ENCODE data around the gene KCND3.

The KCND3 gene

DNA sequence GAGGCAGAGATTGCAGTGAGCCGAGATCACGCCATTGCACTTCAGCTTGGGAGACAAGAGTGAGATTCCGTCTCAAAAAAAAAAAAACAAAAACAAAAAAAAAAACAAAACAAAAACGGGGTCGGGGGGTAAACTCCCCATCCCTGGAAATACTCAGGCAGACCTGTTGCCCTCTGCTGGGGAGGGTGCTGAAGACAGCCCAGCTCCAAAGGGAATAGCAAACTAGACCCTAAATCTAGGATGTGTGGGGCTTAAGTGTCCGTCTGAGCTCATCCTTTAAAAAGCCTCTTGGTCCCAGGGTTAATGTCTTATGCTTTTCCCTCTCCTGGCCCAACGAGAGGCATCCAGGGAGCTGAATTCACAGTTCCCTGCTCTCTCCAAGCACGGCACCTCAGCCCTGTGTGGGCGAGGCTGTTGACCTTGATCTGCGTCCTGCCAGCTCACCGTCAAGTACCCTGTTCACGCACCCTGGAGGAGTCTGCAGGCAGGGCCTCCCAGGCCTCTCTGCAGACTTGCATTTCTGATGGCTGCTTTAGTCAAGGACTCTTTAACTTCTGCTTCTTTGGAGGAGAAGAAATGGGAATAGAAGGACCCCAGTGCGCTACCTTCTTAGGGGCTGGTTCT lies 22.3 kb downstream of the KCND3 start:
- no peak overlapping the region for H3K4me3 ChIP-seq (ENCODE audit: low read depth, low read length)
- peak; percentile 1 for TF ChIP-seq CTCF (IDR thresholded peaks at IDR 0.05; ENCODE audit: low read depth, low read length)
- TF ChIP-seq, protein P1, sequence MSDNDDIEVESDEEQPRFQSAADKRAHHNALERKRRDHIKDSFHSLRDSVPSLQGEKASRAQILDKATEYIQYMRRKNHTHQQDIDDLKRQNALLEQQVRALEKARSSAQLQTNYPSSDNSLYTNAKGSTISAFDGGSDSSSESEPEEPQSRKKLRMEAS (IDR thresholded peaks at IDR 0.05; ENCODE audit: low read depth, low read length): no peak
- no peak for DNase-seq (ENCODE audit: low read depth)

DNA sequence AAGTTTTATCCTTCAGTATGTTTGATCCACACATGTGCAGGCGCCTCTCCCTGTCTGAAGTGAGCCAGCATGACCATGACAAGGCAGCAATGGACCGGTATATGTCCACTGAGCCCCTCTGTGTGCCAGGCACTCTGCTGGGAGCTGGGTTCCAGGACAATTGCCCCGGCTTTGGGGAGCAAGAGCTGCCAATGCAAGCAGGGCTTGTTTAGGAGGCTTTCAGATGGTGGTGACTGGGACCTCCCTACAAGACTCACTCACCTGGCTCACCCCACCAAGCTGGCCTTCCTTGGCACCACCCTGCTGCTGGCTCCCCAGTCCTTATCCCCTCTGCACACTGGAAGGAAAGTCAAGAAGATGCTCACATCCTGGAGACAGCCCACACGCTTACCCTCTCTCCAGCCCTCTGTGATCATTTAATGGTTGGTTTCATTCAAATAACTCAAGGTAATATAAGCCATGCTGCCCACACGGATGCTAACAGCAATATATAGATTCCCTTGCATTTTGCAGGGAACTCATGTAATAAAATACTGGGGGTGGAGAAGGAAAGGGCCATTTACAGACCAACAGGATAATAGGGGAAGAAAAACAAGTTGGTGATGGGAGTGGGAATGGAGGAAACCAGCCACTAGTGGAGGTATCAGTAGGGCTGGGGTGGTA lies 23.6 kb downstream of the KCND3 start:
- DNase-seq (ENCODE audit: low read depth): no peak
- H3K4me3 ChIP-seq (ENCODE audit: low read depth, low read length): no peak overlapping the region
- TF ChIP-seq POLR2A (IDR thresholded peaks at IDR 0.05; ENCODE audit: extremely low read depth, insufficient read length) (no peak), MYC (IDR thresholded peaks at IDR 0.05; ENCODE audit: low read depth, low read length) (no peak), CTCF (IDR thresholded peaks at IDR 0.05; ENCODE audit: low read depth, low read length) (no peak)
- TF ChIP-seq, protein P1 (IDR thresholded peaks at IDR 0.05; ENCODE audit: low read depth, low read length): no peak

DNA sequence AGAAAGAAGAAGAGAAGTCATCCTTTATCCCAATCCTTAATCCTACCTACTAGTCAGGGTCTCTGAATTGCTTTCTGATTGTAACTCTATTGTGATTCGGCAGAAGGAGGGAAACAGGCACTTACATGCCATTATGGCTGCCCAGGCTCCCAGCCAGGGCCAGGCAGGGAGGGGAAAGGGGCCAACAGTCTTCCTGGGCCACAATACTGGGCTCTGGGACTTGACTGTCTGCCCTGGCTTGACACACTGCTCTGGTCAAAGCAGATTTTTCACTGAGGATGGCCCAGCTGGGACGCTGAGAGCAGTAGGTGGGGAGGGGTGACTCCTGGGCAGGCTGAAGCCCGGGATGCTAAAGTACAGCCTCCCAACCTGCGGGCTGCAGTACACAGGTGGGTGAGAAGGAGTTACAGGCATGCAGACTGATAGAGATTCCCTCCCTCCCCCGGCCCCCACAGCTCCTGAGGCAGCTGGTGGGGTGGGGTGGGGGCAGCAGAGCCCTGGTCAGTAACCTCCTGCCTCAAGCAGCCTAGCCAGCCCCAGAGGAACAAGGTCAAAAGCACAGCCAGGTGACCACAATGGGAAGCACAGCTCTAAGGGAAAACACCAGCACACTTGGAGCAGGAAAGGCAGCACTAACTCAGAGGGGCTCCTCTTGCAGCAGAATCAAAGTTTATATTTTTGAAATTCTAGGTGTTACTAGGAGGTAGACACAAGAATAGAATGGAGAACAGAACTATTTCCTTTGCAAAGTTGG lies 25.3 kb downstream of the KCND3 start:
- TF ChIP-seq MYC (IDR thresholded peaks at IDR 0.05; ENCODE audit: low read depth, low read length): no peak
- TF ChIP-seq POLR2A (IDR thresholded peaks at IDR 0.05; ENCODE audit: extremely low read depth, insufficient read length): no peak
- TF ChIP-seq, protein P1 (IDR thresholded peaks at IDR 0.05; ENCODE audit: low read depth, low read length): no peak
- no peak for TF ChIP-seq CTCF (IDR thresholded peaks at IDR 0.05; ENCODE audit: low read depth, low read length)
- DNase-seq (ENCODE audit: low read depth): no peak
- no peak overlapping the region for H3K4me3 ChIP-seq (ENCODE audit: low read depth, low read length)

DNA sequence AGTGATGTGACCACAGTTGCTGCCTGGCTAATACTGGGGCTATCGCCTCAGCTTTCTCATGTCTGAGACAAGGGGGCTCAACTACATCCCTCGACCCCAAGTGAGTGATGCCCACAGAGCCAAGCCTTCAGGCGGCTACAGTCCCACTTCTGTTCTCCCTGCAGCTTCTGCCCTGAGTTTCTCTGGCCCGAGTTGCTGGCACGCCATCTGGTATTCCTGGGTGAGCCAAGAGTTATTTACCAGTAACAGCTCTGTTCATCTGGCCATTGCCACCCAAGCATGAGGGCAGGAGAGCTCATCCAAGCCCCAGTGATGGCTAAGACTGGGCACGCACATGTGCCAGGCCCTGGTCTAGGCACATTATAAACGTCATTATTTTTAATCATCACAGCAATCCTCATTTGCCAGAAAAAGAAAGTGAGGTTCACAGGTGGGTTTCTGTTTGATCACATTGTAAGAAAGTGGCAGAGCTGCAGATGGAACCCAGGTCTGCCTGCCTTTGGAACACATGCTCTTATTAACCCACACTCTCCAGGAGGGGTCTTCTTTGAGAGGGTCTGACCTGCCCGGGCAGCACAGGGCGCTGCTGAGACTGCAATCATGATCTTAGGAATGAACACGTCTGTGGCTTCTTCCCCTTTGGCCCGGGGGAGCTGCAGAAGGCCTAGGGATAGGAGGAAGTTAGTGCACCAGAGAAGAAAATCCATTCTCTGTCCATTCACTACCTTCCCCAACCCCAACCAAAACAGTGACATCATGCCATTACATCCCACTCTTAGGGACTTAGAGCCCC lies 27.5 kb downstream of the KCND3 start:
- no peak for TF ChIP-seq CTCF (IDR thresholded peaks at IDR 0.05; ENCODE audit: low read depth, low read length)
- no peak for TF ChIP-seq MYC (IDR thresholded peaks at IDR 0.05; ENCODE audit: low read depth, low read length)
- TF ChIP-seq, protein P1 (IDR thresholded peaks at IDR 0.05; ENCODE audit: low read depth, low read length): no peak
- no peak for TF ChIP-seq POLR2A (IDR thresholded peaks at IDR 0.05; ENCODE audit: extremely low read depth, insufficient read length)
- no peak for DNase-seq (ENCODE audit: low read depth)
- no peak overlapping the region for H3K4me3 ChIP-seq (ENCODE audit: low read depth, low read length)

- no peak for DNase-seq (ENCODE audit: low read depth)
- TF ChIP-seq CTCF (IDR thresholded peaks at IDR 0.05; ENCODE audit: low read depth, low read length): no peak
- TF ChIP-seq POLR2A (IDR thresholded peaks at IDR 0.05; ENCODE audit: extremely low read depth, insufficient read length): no peak
- TF ChIP-seq MYC (IDR thresholded peaks at IDR 0.05; ENCODE audit: low read depth, low read length): no peak
- TF ChIP-seq, protein P1 (IDR thresholded peaks at IDR 0.05; ENCODE audit: low read depth, low read length): no peak
- H3K4me3 ChIP-seq (ENCODE audit: low read depth, low read length): no peak overlapping the region
These were observed 28.5 kb downstream of the KCND3 start for GRCh38 chr1:111961016-111961415.

Measured in NB4 (cell line).